Kidney epithelial cell (primary cell): ENCODE data around the gene KRTAP15-1. TPM values are rescaled to one million over a fixed set of nuclear protein-coding genes. Genes with fewer than 3 reads are reported as not detected.

Experiments used
- DNase-seq: peaks from one replicate; pipeline ENCODE4 v3.0.0-alpha.2; 2010; ENCODE audit warnings: low read depth
- H3K27me3 ChIP-seq: 2 replicates; pipeline ENCODE4 v1.6.0; 2011; ENCODE audit warnings: low read length; ENCODE audit not compliant: control insufficient read depth, insufficient read depth
- H3K36me3 ChIP-seq: 2 replicates; pipeline ENCODE4 v1.5.1; 2011; ENCODE audit warnings: low read length; ENCODE audit not compliant: control insufficient read depth, insufficient read depth
- H3K4me3 ChIP-seq: 2 replicates; pipeline ENCODE4 v1.5.1; 2011; ENCODE audit warnings: low read depth, mild to moderate bottlenecking, control low read depth, low read length
- CTCF ChIP-seq: IDR thresholded peaks from 2 replicates; pipeline ENCODE4 v1.5.1; 2011; ENCODE audit warnings: mild to moderate bottlenecking, moderate library complexity, low read length, control low read depth, inconsistent platforms; ENCODE audit not compliant: insufficient read depth, poor library complexity, severe bottlenecking
- total RNA-seq: library from RNA; depleted of rRNA; stranded (reverse); fragments of >200 nt; gene quantifications from 2 replicates; pipeline ENCODE4 v1.2.3, GENCODE V29; 2015

The KRTAP15-1 gene
- total RNA-seq, 1 donor from 2014 or later = not detected

DNA sequence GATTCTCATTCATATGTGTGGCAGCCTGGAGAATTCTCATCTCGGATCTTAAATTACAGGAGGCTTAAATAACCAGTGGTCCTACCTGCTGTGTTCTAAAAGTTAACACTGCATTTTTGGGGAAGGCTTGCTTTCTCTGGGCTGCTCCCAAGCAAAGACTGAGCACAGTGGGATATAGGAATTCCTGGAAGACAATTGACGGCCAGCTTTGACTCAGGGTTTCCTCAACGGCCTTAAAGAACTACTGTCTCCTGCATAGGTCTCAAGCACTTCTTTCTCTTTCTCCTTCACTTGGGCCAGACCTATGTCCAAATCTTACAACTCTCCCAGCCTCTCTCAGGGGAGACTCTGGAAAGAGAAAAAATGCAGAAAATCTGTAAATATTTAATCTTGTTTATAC is 13.3 kb upstream of the KRTAP15-1 start:
- Histone ChIP-seq H3K4me3 (no peak overlapping the region), H3K36me3 (no peaks in the 10 kb centered on the region), H3K27me3 (no peaks in the 10 kb centered on the region)
- no peak for DNase-seq
- no peak for TF ChIP-seq CTCF

- DNase-seq = no peak
- Histone ChIP-seq H3K4me3 (no peak within 1 kb of the TSS), H3K36me3 (no peaks in the 10 kb centered on the region), H3K27me3 (no peaks in the 10 kb centered on the region)
- no peak for TF ChIP-seq CTCF
These were observed 9.9 kb upstream of the KRTAP15-1 start, which contains the start of gene KRTAP13-4 for GRCh38 chr21:30430170-30430655. Gene KRTAP13-4, plus strand, starts transcription at chr21:30430220. Its CDS starts 56 bp downstream, at chr21:30430276.

DNA sequence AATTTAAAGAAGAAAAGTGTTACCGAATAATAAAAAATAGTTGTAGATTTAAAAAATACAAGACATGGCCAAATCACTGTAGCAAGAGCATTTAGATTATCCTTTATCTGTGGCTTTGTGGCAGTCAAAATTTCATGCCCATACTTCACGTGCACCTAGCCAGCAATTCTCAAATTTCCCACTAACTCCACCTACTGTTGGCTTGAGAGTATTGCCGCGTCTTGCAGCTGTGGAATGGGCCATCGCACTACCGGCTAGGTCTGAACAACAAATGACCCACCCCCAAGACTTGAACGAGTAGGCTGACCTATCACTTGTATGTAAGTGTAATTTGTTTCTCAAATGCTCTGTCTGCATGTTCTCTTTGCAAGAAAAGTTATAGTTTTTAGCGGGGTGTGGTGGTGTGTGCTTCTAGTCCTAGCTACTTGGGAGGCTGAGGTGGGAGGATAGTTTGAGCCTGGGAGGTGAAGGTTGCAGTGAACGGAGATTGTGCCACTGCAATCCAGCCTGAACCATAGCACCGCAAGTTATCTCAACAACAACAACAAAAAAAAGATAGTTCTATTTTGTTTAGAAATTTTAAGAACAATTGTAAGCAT is 5.9 kb upstream of the KRTAP15-1 start:
- Histone ChIP-seq H3K4me3 (no peak overlapping the region), H3K27me3 (no peaks in the 10 kb centered on the region), H3K36me3 (no peaks in the 10 kb centered on the region)
- DNase-seq = no peak
- peak; percentile 65 for TF ChIP-seq CTCF

DNA sequence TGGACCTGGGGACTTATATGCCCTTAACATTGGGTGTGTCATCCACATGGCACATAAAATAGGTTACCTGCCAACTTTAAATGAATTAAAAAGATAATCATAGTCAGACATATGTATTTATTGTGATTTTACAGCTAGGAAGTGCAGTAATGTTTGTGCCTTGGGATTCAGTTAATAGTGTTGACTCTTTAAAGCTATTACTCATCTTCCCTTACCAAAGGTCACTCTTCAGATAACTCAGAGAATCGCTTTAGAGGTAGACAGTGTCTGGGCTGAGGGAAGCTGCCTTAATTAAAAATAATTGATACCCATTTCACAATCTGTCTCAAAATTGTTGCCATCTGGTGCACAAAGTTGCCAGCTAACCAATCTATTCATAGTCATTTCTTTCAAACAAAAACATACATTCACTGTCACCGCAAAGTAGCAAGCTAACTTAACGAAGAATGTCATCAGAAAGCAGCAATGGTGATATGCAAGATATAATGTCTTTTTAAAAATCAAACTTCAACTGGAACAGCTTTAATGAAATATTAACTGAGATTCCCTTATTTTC is 3.0 kb upstream of the KRTAP15-1 start:
- no peak for DNase-seq
- no peak for TF ChIP-seq CTCF
- H3K36me3 ChIP-seq = no peaks in the 10 kb centered on the region

DNA sequence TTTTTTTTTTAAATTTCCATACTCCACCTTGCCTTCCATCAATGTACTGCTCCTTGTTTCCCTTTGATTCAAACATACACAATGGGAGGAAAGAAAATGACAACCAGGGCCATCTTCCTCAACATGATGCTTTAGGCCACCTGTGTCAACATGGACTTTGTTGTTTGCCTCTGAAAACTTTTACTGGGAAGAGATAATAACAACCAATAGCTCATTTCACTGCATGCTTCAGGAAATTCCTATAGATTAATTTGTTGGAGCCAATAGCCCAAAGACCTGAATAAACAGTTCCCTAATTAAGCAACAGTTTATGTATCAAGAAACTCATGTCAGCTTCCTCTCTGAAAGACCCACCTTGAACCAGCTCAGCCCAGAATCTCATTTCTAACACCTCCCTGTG is 3.2 kb downstream of the KRTAP15-1 start:
- TF ChIP-seq CTCF = no peak
- no peak for DNase-seq
- no peak overlapping the region for H3K4me3 ChIP-seq
- no peaks in the 10 kb centered on the region for H3K27me3 ChIP-seq
- no peaks in the 10 kb centered on the region for H3K36me3 ChIP-seq

More for the DNA sequence above, 3.0 kb upstream of the KRTAP15-1 start:
- H3K4me3 ChIP-seq = no peak overlapping the region
- no peaks in the 10 kb centered on the region for H3K27me3 ChIP-seq
